ENCODE measurements around the gene ZBTB38. TPM values are rescaled to one million over a fixed set of nuclear protein-coding genes. Genes with fewer than 3 reads are reported as not detected.

ZBTB38 gene
- total RNA-seq, 2 experiments from 2014 or later, result 21.8 to 22.0 TPM

GRCh38 chr3:141349711-141350110 is 18.6 kb upstream of the ZBTB38 start:
- no peaks in the 10 kb centered on the region for H3K36me3 ChIP-seq (ENCODE audit: insufficient read depth, low read length)
- no peak overlapping the region for H3K27ac Mint-ChIP-seq
- H3K27me3 Mint-ChIP-seq, result peaks cover 5% of the 10 kb centered on the region
- no peaks in the 10 kb centered on the region for H3K4me1 ChIP-seq (ENCODE audit: insufficient read depth, low read length)
- H3K9me3 ChIP-seq (ENCODE audit: control insufficient read depth in 1 of 2, insufficient read depth in 1 of 2, low read length in 2 of 2), result no peaks in the 10 kb centered on the region
- H3K27ac ChIP-seq (ENCODE audit: low read depth in 1 of 2, low read length in 2 of 2), result no peak overlapping the region
- CTCF ChIA-PET, result no interaction called here
- no peak overlapping the region for H3K4me3 ChIP-seq (ENCODE audit: low read length)
- no peaks in the 10 kb centered on the region for H3K27me3 ChIP-seq (ENCODE audit: control insufficient read depth in 1 of 2, insufficient read depth in 2 of 2, low read length in 2 of 2)
- no peaks in the 10 kb centered on the region for H3K36me3 Mint-ChIP-seq (ENCODE audit: low read depth)
- H3K4me3 Mint-ChIP-seq, result no peak overlapping the region
- intact Hi-C loops (cut with DNase I, micrococcal nuclease), result loop anchor here in 1 of 2 experiments (10.0 kb wide), 1 partner anchor 295 kb away; no protein-coding TSS in a partner anchor
- no peak for TF ChIP-seq CTCF (IDR thresholded peaks at IDR 0.05)
- POLR2A ChIA-PET, result no interaction called here
- ATAC-seq (ENCODE audit: poor library complexity), result no peak
- H3K4me1 Mint-ChIP-seq (ENCODE audit: low read depth), result no peaks in the 10 kb centered on the region
- DNase-seq, result no peak
- peaks cover 3% of the 10 kb centered on the region for H3K9me3 Mint-ChIP-seq

GRCh38 chr3:141350666-141351065 is 17.6 kb upstream of the ZBTB38 start:
- Mint-ChIP-seq H3K4me1 (ENCODE audit: low read depth) (no peaks in the 10 kb centered on the region), H3K9me3 (peaks cover 3% of the 10 kb centered on the region), H3K27ac (no peak overlapping the region), H3K4me3 (no peak overlapping the region), H3K27me3 (peaks cover 5% of the 10 kb centered on the region), H3K36me3 (ENCODE audit: low read depth) (no peaks in the 10 kb centered on the region)
- no peaks in the 10 kb centered on the region for H3K36me3 ChIP-seq (ENCODE audit: insufficient read depth, low read length)
- H3K9me3 ChIP-seq (ENCODE audit: control insufficient read depth in 1 of 2, insufficient read depth in 1 of 2, low read length in 2 of 2), result no peaks in the 10 kb centered on the region
- ChIA-PET CTCF (no interaction called here), POLR2A (interaction anchor here (1.3 kb wide), 1 partner anchor 39 kb away, joined by 4 read pairs; no protein-coding TSS in a partner anchor)
- no peaks in the 10 kb centered on the region for H3K4me1 ChIP-seq (ENCODE audit: insufficient read depth, low read length)
- intact Hi-C loops (cut with DNase I, micrococcal nuclease), result loop anchor here in 1 of 2 experiments (10.0 kb wide), 1 partner anchor 294 kb away; no protein-coding TSS in a partner anchor
- no peaks in the 10 kb centered on the region for H3K27me3 ChIP-seq (ENCODE audit: control insufficient read depth in 1 of 2, insufficient read depth in 2 of 2, low read length in 2 of 2)
- no peak overlapping the region for H3K27ac ChIP-seq (ENCODE audit: low read depth in 1 of 2, low read length in 2 of 2)
- no peak for DNase-seq
- H3K4me3 ChIP-seq (ENCODE audit: low read length), result no peak overlapping the region
- ATAC-seq (ENCODE audit: poor library complexity), result no peak
- TF ChIP-seq CTCF (IDR thresholded peaks at IDR 0.05), result no peak

- no peak overlapping the region for H3K4me3 Mint-ChIP-seq
- H3K27me3 ChIP-seq (ENCODE audit: control insufficient read depth in 1 of 2, insufficient read depth in 2 of 2, low read length in 2 of 2), result no peaks in the 10 kb centered on the region
- H3K27ac ChIP-seq (ENCODE audit: low read depth in 1 of 2, low read length in 2 of 2), result no peak overlapping the region
- H3K4me3 ChIP-seq (ENCODE audit: low read length), result no peak overlapping the region
- ChIA-PET CTCF (interaction anchor here (0.9 kb wide), 1 partner anchor 102 kb away, joined by 3 read pairs; no protein-coding TSS in a partner anchor), POLR2A (interaction anchor here (0.6 kb wide), 1 partner anchor 798 kb away, joined by 3 read pairs; no protein-coding TSS in a partner anchor)
- H3K36me3 ChIP-seq (ENCODE audit: insufficient read depth, low read length), result no peaks in the 10 kb centered on the region
- TF ChIP-seq CTCF (IDR thresholded peaks at IDR 0.05), result no peak
- no peaks in the 10 kb centered on the region for H3K9me3 ChIP-seq (ENCODE audit: control insufficient read depth in 1 of 2, insufficient read depth in 1 of 2, low read length in 2 of 2)
- peaks cover 5% of the 10 kb centered on the region for H3K27me3 Mint-ChIP-seq
- intact Hi-C loops (cut with DNase I, micrococcal nuclease), result loop anchor here in 1 of 2 experiments (10.0 kb wide), 1 partner anchor 292 kb away; no protein-coding TSS in a partner anchor
- no peaks in the 10 kb centered on the region for H3K4me1 ChIP-seq (ENCODE audit: insufficient read depth, low read length)
- no peaks in the 10 kb centered on the region for H3K36me3 Mint-ChIP-seq (ENCODE audit: low read depth)
- no peak overlapping the region for H3K27ac Mint-ChIP-seq
- ATAC-seq (ENCODE audit: poor library complexity) (no peak), DNase-seq (no peak)
- H3K4me1 Mint-ChIP-seq (ENCODE audit: low read depth), result no peaks in the 10 kb centered on the region
- peaks cover 3% of the 10 kb centered on the region for H3K9me3 Mint-ChIP-seq
Observed at GRCh38 chr3:141352262-141352984, 15.9 kb upstream of the ZBTB38 start.
